Lung (tissue), 12 donors: ENCODE results near the gene NOS1AP. TPM values are rescaled to one million over a fixed set of nuclear protein-coding genes. Genes with fewer than 3 reads are reported as not detected.

ENCODE experiments used
- ATAC-seq: fragments of 200-7000 bp; cut with Tn5 transposase; one replicate; pipeline ENCODE4 v1.9.1; 2020; ENCODE audit warnings: moderate number of reproducible peaks; ENCODE audit not compliant: insufficient read depth, low FRiP score
- DNase-seq, 3 donors: peaks; one replicate each; pipeline ENCODE4 v3.0.0-alpha.2; 2013 to 2017
- H3K27ac ChIP-seq, 2 donors: one replicate each; pipeline ENCODE4 v1.5.1; 2013; ENCODE audit warnings: mild to moderate bottlenecking in 2 of 2, moderate library complexity in 2 of 2, control low read depth in 1 of 2, inconsistent platforms in 1 of 2, low read depth in 1 of 2, low read length in 1 of 2
- H3K27me3 ChIP-seq, 3 donors: one replicate each; pipeline ENCODE4 v1.5.1; 2013; ENCODE audit warnings: low read length in 2 of 3; ENCODE audit not compliant: control insufficient read depth in 3 of 3, insufficient read depth in 3 of 3
- H3K36me3 ChIP-seq, 4 donors: one replicate each; pipeline ENCODE4 v1.5.1; 2013; ENCODE audit warnings: low read length in 4 of 4, mild to moderate bottlenecking in 1 of 4, moderate library complexity in 1 of 4; ENCODE audit not compliant: control insufficient read depth in 4 of 4, insufficient read depth in 4 of 4
- H3K4me1 ChIP-seq, 5 donors: one replicate each; pipeline ENCODE4 v1.5.1; 2013; ENCODE audit warnings: low read length in 5 of 5, mild to moderate bottlenecking in 2 of 5, moderate library complexity in 1 of 5; ENCODE audit not compliant: control insufficient read depth in 5 of 5, insufficient read depth in 5 of 5
- H3K4me3 ChIP-seq: one replicate; pipeline ENCODE4 v1.5.1; 2013; ENCODE audit warnings: mild to moderate bottlenecking, control low read depth, moderate library complexity
- H3K9ac ChIP-seq, 2 donors: one replicate each; pipeline ENCODE4 v1.5.1; 2013; ENCODE audit warnings: low read length in 2 of 2, control low read depth in 1 of 2; ENCODE audit not compliant: insufficient read depth in 1 of 2
- H3K9me3 ChIP-seq, 4 donors: one replicate each; pipeline ENCODE4 v1.5.1; 2013; ENCODE audit warnings: low read length in 3 of 4, mild to moderate bottlenecking in 1 of 4, moderate library complexity in 1 of 4; ENCODE audit not compliant: control insufficient read depth in 4 of 4, insufficient read depth in 3 of 4
- CTCF ChIP-seq: IDR thresholded peaks from 2 replicates; pipeline ENCODE4 v1.5.1; 2012; ENCODE audit warnings: mild to moderate bottlenecking; ENCODE audit errors: control extremely low read depth, extremely low read depth
- WGBS, 2 donors: extraction: QIAGEN DNeasy Blood & Tissue Kit; methylation state at CpG; one replicate each; pipeline ENCODE4 v1.1.7; 2013; 5-methylcytosine and 5-hydroxymethylcytosine counted together
- polyA plus RNA-seq, 2 donors: library from polyadenylated mRNA; stranded (reverse); fragments of 200-250 nt; gene quantifications; one replicate each; pipeline ENCODE4 v1.2.1, GENCODE V29; 2013
- total RNA-seq, 2 donors: library from RNA; depleted of rRNA in 1 of 2; stranded (reverse); fragments of >200 nt in 1 of 2; gene quantifications; one replicate each; pipeline ENCODE4 v1.2.1, GENCODE V29; 2014 to 2021
- donor health status: control.
- donor health status: control.
- donor health status: Bipolar disorder and iron deficiency.
- donor health status: healthy.
- donor health status: DM: yes; HTN: yes; CAD: no.

The NOS1AP gene
- total and polyA plus RNA-seq, 4 donors = 0.57 to 5.0 (median 1.2) TPM

DNA sequence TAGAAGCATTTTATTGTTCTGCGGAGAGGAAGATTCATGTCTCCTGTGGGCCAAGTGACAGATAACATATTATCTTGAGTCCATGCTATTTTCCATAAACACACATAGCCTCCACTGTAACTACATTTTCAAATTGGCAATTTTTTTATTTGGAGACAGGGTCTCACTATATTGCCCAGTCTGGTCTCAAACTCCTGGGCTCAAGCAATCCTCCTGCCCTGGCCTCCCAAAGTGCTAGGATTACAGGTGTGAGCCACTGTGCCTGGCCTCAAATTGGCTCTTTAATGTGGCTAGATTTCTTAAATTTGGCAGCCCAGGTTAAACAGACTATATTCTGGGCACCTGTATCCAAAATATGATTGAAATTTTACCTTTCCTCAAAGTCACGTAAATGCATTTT is 13.8 kb downstream of the NOS1AP start:
- peaks cover 0 to 3% (median 0%) of the 10 kb centered on the region in 4 donors for H3K9me3 ChIP-seq
- H3K4me1 ChIP-seq = peaks cover 0 to 5% (median 0%) of the 10 kb centered on the region in 5 donors
- H3K27me3 ChIP-seq = no peaks in the 10 kb centered on the region
- DNase-seq (no peak), ATAC-seq (no peak)
- H3K27ac ChIP-seq = no peak overlapping the region
- TF ChIP-seq CTCF = no peak
- WGBS, 2 donors = 98 to 99% methylated on average over 2 of the region's 2 CpGs
- no peak overlapping the region for H3K4me3 ChIP-seq
- H3K36me3 ChIP-seq = no peaks in the 10 kb centered on the region
- H3K9ac ChIP-seq = no peak overlapping the region

DNA sequence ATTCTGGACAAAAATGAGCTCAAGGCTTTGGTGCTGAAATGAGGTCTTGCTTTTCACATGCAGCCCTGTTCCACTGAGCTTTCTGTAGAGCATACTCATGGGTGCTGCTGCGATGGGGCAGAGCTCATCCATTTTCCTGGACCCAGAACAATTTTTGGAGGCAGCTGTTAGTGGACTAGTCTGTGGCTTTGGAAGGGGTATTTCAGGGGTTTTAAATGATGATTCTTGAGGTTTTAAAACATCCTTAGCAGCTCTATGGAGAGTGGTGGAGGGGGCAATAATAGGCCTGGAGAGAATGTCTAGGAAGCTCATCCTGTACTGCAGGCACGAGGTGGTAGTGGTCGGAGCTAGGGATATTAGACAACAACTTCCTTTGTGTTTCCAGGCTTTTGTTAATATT is 16.5 kb downstream of the NOS1AP start:
- H3K27me3 ChIP-seq = no peaks in the 10 kb centered on the region
- DNase-seq (no peak), ATAC-seq (no peak)
- 82 to 87% methylated on average over 3 of the region's 3 CpGs for WGBS, 2 donors
- peaks cover 0 to 2% (median 0%) of the 10 kb centered on the region in 5 donors for H3K4me1 ChIP-seq
- no peaks in the 10 kb centered on the region for H3K36me3 ChIP-seq
- no peak for TF ChIP-seq CTCF
- no peak overlapping the region for H3K4me3 ChIP-seq
- H3K9me3 ChIP-seq = peaks cover 0 to 3% (median 0%) of the 10 kb centered on the region in 4 donors
- H3K27ac ChIP-seq = no peak overlapping the region
- no peak overlapping the region for H3K9ac ChIP-seq

DNA sequence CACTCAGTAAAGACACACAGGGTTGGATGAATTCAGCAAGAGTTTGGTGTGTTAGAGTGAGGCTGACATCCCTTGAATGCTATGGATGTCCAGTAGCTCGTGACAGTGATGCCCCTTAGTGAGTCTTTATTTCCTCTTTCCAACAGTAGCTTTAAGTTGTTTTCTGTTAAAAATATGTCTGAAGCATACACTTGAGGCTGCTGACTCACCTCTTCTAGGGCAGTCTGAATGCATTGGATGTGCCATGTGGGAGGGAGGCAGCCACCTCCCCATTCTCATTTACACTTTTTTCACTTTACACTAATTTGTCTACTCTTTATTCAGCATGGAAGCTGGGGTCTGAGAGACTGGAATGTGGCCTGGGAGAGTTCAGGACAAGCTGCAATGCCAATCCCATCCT is 17.6 kb downstream of the NOS1AP start:
- no peak for TF ChIP-seq CTCF
- Histone ChIP-seq H3K36me3 (no peaks in the 10 kb centered on the region), H3K4me3 (no peak overlapping the region), H3K9me3 (peaks cover 0 to 3% (median 0%) of the 10 kb centered on the region in 4 donors), H3K27ac (no peak overlapping the region), H3K9ac (no peak overlapping the region), H3K4me1 (peaks cover 0 to 5% (median 2%) of the 10 kb centered on the region in 5 donors), H3K27me3 (no peaks in the 10 kb centered on the region)
- 45 to 54% methylated on average over 1 of the region's 1 CpG for WGBS, 2 donors
- DNase-seq (no peak), ATAC-seq (no peak)

DNA sequence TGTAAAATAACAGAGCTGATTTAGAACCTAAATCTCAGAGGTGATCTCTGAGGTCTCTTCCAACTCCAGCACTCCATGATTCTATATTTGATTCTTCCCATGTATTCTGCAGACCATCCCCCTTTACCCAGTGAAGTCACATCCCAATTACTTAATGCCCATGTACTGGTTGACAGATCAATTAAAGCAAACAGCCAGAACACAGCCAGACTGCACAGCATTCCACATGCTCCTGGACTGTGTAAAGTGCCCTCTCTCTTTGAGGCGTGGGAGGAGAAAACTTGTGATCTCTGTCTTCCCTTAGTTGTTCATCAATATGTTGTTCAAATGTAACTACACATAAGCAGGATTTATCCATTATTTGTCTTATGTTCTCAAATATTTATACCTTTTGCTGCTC is 18.1 kb downstream of the NOS1AP start:
- H3K36me3 ChIP-seq = no peaks in the 10 kb centered on the region
- H3K4me3 ChIP-seq = no peak overlapping the region
- H3K9me3 ChIP-seq = peaks cover 0 to 3% (median 0%) of the 10 kb centered on the region in 4 donors
- no peak for TF ChIP-seq CTCF
- H3K4me1 ChIP-seq = peaks cover 0 to 10% (median 2%) of the 10 kb centered on the region in 5 donors
- DNase-seq = no peak
- no peaks in the 10 kb centered on the region for H3K27me3 ChIP-seq
- no peak overlapping the region for H3K27ac ChIP-seq
- WGBS, 2 donors = 98 to 100% methylated on average over 1 of the region's 1 CpG
- no peak overlapping the region for H3K9ac ChIP-seq
- ATAC-seq = no peak
